HG03196 (cell line): ENCODE results near the gene GULP1.

ENCODE experiments used
- ATAC-seq: cut with Tn5 transposase; IDR thresholded peaks from one replicate; pipeline ENCODE4 v1.9.1; 2021; ENCODE audit not compliant: unreplicated experiment

GULP1 gene

DNA sequence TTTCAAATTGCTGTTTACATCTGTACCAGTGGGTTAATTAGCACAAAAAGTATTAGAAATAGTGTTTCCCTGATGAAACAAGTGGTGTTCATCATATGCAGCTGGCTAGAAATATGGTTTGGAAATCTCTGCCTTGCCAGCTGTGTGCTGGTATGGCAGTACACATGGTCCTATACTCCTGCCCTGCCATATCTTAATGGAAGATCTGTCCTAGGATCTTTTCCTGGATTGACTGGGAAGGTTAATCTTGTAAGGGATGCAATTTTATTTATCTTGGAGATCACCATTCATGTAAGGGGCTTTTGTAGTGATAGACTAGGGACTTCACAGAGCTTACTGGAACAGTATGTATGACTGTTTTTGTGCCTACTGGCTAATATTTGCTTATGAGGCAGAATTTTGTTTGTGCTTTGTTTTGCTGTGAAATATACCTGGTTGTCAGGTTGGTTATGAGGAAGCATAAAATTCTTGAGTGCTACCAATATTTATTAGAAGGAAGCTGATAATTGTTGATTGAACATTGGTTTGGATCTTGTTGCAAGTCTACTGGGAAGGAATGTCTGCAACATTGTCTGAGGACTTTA lies 73.5 kb downstream of the GULP1 start:
- ATAC-seq: no peak

DNA sequence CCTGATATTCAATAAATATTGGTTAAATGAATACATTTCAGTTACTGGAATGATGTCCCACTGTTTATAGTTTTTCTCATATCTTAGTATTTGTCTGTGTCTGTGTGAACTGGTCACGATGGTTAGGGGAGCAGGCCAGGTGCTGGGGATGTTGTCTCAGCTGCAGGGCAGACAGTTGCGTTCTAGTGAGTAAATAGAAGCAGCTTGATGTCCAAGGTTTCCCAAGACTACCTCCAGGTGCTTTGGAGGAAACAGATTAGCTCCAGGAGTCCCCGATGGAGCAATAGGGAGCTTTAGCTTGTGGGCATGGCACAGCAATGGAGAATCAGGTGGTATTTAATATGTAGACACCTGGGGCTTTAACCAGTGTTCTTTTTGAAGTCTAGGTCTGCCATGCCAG lies 75.5 kb downstream of the GULP1 start:
- ATAC-seq: no peak

DNA sequence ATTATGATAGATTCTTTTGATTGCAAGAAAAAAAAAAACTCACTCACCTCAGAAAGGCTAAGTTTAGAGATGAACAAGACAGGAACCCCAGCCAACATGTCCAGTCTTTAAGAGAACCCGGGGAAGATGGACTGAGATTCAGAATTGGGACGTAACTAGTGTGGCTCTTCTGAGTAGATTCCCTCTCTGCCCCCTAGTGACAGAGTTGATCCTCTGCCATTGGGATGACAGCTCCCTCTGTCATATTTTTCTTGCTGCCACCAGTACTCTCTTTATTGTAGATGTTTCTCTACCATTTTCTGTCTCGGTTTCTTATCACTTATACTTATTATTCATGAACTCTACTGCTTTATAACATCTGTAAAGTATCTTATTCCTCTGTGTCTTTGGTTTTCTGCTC lies 77.7 kb downstream of the GULP1 start:
- ATAC-seq: peak; percentile 75

DNA sequence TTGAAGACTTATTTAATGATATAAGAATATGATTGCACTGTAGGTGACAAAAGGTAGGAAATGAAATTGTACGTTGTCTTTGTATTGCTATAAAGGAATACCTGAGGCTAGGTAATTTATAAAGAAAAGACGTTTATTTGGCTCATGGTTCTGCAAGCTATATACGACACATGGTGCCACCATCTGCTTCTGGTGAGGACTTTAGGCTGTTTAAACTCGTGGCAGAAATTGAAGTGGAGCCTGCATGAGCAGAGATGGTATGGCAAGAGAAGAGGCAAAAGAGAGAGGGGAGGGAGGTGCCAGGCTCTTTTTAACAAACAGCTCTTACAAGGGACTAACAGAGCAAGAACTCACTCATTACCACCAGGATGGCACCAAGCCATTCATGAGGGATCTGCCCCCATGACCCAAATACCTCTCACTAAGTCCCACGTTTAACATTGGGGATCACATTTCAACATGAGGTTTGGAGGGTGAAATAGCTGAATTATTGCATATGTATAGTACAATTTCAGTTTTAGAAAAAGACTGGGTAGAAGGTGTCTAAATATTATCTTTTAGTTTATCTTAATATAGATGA lies 86.8 kb downstream of the GULP1 start:
- no peak for ATAC-seq

DNA sequence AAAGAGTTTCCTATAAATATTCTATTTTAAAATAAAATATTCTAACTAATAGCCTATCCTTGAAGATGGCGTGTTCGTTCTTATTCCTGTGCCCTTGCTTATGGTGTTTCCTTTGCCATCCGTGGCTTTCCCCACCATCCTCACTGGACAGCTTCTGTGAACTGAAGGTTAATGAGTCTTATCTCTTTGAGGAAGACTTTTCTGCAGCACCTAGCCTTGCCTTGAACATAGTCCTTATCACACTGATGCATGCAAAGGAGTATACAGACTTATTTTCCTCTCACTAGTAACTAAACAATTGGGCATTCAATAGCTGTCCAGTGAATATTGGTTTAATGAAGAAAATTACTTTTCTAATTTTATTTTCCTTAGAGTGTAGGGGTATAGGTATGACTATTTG lies 88.1 kb downstream of the GULP1 start:
- ATAC-seq: no peak

DNA sequence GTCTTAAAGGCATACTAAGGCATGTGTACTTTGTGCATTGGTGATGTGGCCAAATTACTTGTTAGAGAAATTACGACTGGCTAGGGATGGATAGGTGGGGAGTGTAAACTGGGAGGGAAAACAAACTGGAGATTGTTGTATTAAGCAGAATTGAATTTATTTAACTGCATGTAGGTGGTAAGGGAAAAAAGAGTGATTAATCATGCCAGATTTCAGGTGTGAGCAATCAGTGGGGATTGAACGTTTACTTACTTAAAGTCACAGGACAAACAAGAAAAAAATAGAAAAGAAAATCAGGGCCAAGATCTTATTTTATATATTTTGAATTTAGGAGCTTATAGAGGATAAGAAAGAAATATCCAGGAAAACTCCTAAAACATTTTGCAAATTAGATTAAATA lies 88.6 kb downstream of the GULP1 start:
- ATAC-seq: no peak

DNA sequence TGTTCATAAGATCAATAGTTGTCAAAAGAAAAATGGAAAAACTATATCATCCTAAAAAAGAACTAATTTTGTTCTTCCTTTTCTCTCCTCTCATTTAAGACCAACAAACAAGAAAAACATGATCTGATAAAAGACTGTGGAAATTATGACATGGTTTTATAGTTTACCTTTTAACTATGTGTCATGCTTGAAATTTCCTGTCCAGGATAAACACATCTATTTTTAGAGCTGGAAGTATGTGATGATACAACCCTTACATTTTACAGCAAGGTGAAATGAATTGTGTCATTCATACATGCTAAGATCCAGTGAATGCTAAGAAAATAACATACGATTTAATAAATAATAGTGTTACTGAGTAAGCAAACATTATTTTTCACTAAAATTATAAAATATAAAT lies 89.9 kb downstream of the GULP1 start:
- no peak for ATAC-seq

DNA sequence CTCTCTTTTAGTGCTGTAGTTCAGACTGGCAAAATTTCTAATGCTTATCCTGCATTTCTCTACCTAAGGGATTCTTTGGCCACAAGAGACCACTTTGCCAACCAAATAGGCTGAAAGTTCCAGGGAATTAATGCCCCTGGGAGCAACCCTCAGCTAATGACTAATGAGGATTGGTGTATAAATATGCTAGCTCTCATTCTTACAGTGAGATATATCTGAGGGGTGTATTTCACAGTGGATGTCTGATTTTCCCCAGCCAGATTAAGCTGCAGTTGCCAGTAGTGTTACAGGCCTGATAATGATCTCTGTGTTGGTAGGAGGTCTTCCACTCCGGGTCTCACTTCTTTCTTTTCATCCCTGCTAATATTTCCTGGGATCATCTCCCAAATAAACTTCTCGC lies 90.4 kb downstream of the GULP1 start:
- ATAC-seq: no peak

DNA sequence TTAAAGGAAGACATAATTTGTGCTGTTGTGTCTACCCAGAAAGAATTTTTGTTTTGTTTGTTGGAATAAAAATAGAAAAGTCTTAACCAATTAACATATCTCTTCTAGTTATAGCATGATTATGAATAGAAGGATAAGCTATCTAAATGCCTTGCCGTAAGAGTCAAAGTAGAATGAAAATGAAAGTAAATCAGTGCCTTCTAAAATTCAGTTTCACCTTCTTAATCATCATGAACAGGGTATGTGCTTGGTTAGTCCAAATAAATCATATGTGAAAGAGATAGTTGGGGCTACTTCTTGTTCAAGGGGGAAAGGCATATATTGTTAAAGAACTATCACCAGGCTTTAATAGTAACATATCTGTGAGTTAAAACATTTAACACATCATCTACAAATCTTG lies 91.5 kb downstream of the GULP1 start:
- no peak for ATAC-seq

DNA sequence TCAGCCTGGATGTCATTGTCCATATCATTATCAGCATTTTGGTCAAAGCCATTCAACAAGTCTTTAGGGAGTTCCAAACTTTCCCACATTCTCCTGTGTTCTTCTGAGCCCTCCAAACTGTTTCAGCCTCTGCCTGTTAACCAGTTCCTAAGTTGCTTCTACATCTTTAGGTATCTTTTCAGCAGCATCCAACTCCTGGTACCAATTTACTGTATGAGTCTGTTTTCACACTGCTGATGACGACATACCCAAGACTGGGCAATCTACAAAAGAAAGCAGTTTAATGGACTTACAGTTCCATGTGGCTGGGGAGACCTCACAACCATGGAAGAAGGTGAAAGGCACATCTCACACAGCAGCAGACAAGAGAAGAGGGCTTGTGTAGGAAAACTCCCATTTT lies 94.2 kb downstream of the GULP1 start:
- ATAC-seq: no peak

DNA sequence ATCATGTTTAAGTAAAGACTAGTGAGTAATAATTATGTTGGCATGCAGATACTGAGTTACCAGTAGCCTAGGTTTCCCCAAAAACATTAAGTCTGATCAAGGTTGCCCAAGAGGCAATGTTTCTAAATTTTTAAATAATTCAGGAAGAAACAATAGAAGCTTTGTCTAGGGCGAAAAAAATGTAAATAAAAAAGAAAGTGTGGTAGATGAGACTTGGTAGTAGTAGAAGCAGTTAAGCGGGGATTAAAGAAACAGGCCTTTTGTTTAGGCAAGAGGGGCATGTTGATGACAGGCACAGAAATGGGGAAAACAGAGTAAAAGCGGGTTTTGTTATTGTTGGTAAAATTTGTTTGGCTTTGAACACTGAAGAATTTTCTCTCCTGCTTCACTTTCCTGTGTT lies 97.2 kb downstream of the GULP1 start:
- ATAC-seq: no peak

DNA sequence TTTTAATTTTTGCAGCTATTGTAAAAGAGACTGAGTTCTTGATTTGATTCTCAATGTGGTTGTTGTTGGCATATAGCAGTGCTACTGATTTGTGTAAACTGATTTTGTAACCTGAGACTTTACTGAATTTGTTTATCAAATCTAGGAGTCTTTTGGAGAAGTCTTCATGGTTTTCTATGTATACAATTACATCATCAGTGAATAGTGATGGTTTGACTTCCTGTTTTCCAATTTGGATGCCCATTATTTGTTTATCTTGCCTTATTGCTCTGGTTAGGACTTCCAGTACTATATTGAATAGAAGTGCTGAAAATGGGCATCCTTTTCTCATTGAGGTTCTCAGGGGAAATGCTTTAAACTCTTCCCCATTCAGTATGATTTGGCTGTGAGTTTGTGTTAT lies 99.7 kb downstream of the GULP1 start:
- ATAC-seq: no peak

DNA sequence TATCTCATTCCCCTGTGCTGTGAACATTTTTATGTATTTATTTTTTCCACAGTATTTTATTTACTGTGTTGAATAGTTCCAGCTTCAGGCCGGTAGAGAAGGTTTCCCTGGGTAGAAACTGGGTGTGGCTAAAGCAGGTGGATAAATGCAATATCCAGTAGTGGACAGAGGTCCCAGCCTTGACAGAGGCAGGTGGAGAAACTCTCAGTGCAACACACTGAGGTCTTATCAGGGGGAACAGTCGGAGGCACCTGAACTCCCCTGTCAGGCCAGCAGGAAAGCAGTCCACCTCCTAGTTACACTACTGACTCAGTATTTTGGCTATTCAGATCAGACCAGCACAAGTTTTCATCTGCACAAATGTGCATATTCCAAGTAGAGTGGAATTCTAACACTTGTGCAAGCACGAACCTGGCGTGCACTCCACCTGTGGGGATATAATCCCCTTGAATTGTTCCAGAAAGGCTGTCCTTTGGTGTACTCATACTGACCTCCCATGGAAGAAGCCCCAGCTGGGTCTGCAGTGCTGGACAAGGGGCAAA lies 103.3 kb downstream of the GULP1 start:
- no peak for ATAC-seq

DNA sequence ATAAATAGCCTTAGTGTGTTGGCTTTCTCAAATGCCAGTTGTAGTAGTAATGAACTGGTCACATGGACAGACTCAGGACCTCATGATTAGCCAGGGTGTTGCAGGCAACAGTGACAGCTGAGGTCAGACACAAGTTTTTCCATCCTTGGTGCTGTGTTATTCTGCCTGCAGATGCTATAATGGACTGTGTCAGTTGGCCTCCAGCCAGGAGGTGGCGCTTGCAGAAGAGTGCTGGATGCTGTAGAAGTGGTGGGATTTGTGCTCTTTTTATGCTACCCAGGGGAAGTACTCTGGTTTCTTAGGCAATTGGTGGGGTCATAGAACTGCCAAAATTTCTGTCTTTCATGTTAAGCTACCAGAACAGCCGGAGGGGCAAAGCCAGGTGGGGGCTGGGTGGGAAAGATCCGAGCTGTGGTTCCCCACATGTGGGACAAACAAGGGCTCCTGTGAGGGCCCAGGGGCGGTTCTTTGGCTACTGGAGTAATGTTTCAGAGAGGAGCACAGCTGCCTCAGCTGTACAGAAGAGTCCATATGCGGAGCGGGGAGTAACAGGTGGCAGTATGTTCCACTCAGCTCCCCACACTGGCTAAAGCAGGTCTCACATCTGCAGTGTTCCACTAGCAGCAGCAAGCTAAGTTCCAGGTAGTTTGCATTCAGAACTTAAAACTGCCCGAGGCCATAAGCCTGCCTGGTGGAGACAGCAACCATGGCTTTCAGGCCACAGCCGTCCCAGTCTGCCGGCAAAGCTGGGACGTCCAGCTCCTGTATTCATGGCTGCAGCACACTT lies 104.4 kb downstream of the GULP1 start:
- no peak for ATAC-seq

DNA sequence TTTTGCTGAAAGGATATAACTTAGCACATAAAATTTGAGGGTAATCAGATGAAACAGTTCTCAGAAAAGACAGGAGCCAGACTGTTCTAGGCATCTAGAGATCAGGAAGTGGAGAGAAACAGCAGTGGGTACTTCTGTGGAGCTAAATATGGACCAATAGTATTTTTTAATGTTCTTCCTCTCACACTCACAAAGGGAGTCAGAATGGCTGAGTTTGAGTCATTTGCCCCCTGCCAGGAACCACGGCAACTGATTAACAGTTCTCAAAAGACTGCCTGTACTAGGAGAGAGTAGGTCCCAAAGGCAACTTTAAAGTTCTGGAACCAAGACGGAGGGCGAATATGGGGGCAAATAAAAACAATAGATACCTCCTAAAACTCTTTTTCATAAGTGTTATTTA lies 107.5 kb downstream of the GULP1 start:
- no peak for ATAC-seq

DNA sequence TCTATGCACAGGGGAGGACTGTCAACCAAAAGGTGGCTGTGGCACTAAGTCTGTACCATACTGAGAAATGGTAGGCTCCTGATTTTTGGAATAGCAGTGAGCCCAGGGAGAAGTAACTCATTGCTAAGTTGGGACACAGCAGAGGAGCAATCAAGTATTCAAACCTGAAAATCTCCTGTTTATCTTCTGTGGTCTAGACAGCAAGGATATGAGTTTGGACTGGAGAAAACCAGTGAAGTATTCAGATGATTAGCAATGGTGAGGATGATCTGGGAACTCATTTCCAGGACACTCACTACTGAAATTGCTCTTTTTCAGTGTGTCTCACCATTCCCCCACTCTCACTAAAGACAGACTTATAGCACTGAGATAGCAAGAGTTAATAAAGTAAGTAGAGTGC lies 112.0 kb downstream of the GULP1 start:
- ATAC-seq: no peak

DNA sequence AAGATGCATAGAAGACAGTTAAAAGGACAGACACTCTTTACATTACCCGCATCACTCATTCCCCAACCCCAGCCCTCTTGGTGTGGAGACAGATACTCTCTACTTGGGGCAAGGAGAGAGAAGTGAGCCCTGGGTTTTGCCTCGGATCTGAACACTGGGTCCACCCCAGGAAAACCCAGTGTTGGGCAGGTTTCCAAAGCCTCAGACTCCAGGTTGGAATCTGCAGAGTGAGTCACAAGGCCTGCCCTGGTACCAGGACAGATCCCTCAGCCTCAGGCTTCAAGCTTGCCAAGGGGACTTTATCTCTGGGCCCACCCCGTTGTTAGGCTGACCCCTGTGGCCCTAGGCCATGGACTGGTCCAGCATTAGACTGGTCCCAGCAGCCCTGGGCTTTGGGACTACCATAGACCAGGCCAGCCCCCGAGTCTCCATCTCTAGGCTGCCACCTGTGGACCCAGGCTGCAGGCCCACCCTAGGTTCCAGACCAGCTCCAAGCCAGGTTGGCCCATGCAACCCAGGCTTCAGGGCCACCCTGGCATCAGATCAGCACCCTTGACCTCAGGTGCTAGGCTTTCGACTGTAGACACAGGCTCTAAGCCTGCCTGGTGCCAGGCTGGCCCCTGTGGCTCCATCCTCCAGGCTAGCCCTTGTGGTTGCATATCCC lies 112.8 kb downstream of the GULP1 start:
- no peak for ATAC-seq

DNA sequence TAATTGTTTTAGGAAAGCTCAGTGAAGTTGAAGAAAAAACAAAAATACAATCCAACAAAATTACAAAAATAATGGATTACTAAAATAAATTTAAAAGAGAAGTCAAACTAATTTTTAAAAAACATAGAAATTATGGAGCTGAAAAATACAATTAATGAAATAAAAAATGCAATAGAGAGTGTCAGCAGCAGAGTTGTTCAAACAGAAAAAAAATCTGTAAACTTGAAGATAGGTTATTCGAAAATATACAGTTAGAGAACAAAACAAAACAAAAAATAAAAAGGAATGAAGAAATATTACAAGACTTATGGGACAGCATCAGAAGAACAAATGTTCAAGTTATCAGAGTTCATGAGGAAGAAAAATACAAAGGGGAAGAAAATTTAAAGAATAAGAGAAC lies 114.7 kb downstream of the GULP1 start:
- no peak for ATAC-seq

DNA sequence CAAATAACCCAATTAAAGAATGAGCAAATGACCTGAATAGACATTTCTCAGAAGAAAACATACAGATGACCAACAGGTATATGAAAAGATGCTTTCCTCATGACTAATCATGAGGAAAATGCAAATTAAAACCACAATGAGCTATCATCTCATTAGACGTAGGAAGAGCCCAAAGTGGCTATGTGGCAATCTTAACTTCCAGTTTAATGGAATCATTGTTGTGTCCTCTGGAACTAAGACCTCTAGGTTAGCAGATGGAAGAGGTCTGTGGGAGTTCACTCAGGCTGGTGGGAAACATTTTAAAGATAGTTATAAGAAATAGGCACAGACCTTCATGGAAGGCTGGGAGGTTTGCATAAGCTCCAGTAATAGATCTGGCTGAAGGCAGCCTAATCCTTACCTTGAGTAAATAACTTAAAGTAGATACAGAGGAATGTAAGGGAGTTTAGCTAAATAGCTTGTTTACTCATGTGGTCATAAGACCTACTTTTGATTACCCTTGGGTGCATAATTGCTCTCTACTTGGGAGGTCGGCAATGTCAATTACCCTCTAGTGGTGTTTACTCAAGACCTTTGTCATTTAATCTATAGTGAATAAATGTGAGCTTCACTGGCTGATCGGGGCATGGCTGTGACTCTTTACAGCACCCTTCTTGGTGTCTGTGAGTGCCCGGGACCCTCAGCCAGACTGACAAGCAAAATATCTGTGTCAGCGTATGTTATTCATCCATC lies 119.0 kb downstream of the GULP1 start:
- ATAC-seq: no peak

DNA sequence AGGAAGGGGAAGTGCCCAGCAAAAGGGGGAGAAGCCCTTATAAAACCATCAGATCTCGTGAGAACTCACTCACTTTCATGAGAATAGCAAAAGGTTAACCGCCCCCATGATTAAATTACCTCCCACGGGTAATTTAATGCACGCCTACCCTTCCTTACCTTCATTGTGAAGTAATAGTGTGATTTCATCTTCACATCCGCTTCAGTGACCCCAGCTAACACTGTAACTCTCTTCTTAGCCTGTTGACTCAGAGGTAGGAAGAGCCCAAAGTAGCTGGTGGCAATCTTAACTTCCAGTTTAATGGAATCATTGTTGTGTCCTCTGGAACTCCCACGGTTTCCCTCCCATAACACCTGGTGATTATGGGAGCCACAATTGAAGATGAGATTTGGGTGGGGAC lies 120.5 kb downstream of the GULP1 start:
- no peak for ATAC-seq

DNA sequence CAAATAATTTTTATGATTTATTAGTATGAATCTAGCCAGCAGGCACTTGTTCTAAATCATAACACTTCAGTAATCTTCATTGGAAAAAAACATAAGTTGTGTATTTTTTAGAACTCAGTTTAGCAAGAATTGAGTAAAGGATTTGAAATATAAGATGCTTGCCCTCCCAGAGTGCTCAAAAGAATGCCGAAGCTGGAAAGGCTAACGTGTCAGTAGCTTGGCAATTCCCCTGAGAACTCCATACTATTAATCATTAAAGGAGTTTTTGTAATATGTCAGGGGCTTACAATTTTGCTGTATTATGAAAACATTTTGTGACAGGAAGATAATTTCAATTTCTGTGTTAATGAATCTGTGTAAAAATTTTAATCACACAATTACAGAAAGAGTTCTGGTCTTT lies 122.7 kb downstream of the GULP1 start:
- no peak for ATAC-seq
